Body of pancreas (tissue), 4 donors: ENCODE results near the gene PPL.

Experiments
- POLR2A ChIP-seq, 3 donors: fragments of 450-650 bp; IDR thresholded peaks; one replicate each; pipeline ENCODE4 v1.6.1; 2016; ENCODE audit warnings: antibody characterized with exemption in 3 of 3, mild to moderate bottlenecking in 2 of 3
- TF ChIP-seq, protein P1 (sequence below), 7 experiments: fragments of 450-650 bp in 4 of 7; fragments of 200-600 bp in 3 of 7; sonication (generic) in 3 of 7; IDR thresholded peaks; one replicate each; pipeline ENCODE4 v1.5.1; 2016 to 2019; ENCODE audit warnings: antibody characterized with exemption in 7 of 7

DNA sequence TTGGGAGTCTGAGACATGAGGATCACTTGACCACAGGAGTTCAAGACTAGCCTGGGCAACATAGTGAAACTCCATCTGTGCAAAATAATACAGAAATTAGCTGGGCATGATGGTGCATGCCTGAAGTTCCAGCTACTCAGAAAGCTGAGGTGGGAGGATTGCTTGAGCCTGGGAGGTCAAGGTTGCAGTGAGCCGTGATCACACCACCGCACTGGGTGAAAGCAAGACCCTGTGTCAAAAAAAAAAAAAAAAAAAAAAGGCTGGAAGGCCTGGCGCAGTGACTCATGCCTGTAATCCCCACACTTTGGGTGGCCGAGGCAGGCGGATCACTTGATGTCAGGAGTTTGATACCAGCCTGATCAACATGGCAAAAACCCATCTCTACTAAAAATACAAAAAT lies 81.6 kb downstream of the PPL start:
- TF ChIP-seq, protein P1, sequence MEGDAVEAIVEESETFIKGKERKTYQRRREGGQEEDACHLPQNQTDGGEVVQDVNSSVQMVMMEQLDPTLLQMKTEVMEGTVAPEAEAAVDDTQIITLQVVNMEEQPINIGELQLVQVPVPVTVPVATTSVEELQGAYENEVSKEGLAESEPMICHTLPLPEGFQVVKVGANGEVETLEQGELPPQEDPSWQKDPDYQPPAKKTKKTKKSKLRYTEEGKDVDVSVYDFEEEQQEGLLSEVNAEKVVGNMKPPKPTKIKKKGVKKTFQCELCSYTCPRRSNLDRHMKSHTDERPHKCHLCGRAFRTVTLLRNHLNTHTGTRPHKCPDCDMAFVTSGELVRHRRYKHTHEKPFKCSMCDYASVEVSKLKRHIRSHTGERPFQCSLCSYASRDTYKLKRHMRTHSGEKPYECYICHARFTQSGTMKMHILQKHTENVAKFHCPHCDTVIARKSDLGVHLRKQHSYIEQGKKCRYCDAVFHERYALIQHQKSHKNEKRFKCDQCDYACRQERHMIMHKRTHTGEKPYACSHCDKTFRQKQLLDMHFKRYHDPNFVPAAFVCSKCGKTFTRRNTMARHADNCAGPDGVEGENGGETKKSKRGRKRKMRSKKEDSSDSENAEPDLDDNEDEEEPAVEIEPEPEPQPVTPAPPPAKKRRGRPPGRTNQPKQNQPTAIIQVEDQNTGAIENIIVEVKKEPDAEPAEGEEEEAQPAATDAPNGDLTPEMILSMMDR (IDR thresholded peaks at IDR 0.05): no peak
- no peak for TF ChIP-seq POLR2A (IDR thresholded peaks at IDR 0.05)
